HG02885 (cell line): ENCODE measurements around the gene DVL1.
A peak's percentile ranks its signal among the peaks of the same experiment; 100 is the strongest.

Source experiments
- ATAC-seq: cut with Tn5 transposase; IDR thresholded peaks from one replicate; pipeline ENCODE4 v1.9.1; 2021; ENCODE audit warnings: mild to moderate bottlenecking; ENCODE audit not compliant: unreplicated experiment, poor library complexity

Gene DVL1

GRCh38 chr1:1303736-1304135 lies 45.5 kb downstream of the DVL1 start:
- no peak for ATAC-seq

- no peak for ATAC-seq
Measured at GRCh38 chr1:1302951-1303509, 46.2 kb downstream of the DVL1 start.

DNA sequence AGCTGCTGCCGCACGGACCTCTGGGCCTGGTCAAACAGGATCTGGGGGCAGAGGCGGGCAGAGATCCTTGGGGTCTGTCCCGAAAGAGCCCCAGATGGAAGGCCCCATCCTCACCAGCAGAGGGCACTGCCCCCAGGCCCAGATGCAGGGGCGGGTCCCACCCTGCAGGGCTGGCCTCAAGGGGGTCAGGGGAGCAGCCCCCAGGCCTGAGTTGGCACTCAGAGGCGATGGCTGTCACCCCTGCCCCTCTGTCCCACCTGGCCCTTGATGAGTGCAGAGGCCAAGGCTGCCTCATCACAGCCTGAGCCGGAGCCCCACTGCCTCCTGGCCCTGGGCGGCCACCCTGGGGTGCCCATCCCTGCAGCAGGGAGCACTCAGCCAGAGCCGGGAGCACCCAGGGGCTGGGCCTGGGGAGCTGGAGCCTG lies 47.2 kb downstream of the DVL1 start:
- ATAC-seq = no peak

DNA sequence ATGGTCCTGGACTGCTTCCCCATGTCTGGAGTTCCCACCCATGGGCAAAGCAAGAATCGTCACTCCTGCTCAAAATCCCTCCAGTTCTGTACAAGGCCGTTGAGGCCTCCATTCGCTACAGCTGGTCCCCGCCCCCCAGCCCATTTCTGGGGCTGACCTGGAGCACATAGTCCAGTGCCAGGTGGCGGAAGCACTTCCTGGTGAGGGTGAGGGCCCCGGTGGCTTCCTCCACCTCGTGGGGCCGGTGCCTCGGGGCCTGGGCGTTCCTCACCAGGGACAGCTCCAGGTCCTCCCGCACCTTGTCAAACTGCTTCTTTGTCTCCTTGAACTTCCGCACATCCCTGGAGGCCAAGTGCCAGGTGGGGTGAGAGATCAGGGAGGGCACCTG lies 48.9 kb downstream of the DVL1 start:
- ATAC-seq = no peak

GRCh38 chr1:1299686-1300351 lies 49.4 kb downstream of the DVL1 start:
- no peak for ATAC-seq

DNA sequence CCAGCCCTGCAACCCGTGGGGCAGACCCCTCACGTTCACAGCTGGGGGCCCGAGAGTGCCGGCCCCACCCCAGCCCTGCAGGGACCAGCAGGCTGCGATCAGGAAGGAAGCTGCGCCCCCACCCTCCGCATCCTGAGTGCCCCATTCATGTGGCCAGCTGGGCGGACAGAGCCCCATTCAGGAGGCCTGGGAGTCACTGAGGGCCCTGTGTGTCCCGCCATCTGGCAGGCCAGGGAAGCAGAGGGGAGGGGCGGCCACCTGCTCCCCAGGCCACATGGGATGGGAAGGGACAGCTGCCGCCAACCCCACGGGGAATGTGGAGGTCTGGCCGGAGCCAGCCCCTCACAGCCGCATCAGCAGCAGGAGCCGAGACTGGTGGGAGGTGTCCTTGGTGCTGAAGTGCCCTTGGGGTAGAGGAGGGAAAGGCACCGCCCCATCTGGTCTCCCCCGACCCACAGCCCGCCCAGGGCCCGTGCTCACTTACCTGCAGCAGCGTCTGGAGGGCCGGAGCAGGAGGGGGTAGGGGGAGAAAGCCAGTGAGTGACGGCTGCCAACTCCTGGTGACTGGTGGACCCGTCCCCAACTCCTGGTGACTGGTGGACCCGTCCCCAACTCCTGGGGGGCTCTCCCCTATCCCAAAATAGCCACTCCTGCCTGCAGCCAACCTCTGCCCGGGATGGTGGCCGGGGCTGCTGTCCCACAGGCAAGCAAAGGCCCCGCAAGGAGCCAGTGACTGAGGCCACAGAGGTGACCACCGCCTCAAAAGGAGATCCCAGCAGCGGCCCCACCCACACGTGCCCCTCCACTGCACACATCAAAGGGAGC lies 50.1 kb downstream of the DVL1 start:
- no peak for ATAC-seq

DNA sequence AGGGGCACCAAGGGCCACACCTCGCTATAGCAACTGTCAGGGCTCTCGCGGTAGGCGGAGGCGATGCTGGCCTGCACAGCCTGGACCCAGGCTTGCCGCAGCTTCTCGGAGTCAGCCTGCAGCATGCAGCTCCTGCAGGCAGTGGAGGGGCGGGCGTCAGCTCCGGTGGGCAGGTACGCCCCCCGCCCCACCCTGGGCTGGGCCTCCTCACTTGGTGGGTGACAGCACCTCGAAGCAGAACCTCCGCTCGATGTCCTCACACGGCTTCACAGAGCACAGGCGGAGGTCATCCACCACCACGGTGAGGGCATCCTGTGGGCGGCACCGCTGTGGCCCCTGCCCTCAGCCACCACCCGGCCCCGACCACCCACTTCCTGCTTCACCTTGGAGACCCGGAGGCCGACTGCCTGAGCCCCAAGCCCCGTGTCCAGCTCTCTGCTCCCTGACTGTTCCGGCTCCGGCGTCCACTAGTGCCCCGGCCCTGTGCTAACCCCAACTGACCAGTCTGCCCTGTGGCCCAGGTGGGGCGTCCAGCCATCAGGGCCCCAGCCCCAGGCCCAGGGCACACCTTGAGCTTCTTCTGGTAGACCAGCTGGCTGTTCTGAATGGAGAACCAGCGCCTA lies 51.3 kb downstream of the DVL1 start:
- ATAC-seq = no peak

- ATAC-seq = no peak
Measured at GRCh38 chr1:1296070-1297061, 52.9 kb downstream of the DVL1 start.

GRCh38 chr1:1295154-1295923 lies 53.9 kb downstream of the DVL1 start:
- no peak for ATAC-seq

GRCh38 chr1:1294250-1294890 lies 54.8 kb downstream of the DVL1 start:
- no peak for ATAC-seq

DNA sequence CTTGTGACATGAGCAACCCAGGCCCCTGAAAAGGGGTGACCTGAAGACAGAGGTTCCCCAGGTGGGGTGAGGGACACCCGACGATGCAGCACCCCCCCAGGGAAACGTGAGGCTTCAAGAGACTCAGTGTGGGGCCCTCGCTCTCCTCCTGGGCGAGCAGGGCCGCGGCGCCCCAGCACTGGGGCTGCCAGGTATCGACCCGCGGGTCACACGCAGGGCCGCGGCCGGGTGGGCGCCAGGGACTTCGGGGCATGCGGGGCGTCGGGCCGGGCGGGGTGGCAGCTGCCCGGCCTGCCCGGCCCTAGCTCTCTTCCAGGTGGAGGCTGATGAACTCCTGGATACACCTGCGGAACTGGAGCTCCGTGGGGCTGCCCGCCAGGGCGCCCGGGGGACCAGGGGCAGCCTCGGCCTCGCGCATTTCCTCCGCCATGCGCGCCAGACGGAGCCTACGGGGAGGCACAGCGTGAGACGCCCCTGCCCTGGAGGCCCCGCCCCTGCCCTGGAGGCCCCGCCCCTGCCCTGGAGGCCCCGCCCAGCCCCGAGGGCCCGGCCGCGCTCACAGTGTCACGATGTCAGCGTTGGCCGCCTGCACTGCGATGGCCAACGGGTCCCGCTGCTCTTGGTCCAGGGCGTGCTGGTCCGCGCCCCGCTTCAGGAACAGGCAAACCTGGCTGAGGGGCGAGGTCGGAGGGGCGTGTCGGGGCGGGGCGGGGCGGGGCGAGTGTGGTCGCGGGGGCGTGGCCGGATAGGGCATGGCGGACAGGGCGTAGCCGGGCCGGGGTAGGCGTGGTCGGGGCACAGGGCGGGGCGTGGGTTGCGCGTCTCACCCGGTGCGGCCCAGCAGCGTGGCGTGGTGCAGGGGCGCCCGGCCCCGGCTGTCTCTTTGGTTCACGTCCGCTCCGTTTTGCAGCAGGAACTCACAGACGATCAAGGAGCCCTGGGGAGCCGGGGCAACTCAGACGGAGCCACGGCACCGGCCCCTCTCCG lies 55.7 kb downstream of the DVL1 start:
- ATAC-seq = no peak

DNA sequence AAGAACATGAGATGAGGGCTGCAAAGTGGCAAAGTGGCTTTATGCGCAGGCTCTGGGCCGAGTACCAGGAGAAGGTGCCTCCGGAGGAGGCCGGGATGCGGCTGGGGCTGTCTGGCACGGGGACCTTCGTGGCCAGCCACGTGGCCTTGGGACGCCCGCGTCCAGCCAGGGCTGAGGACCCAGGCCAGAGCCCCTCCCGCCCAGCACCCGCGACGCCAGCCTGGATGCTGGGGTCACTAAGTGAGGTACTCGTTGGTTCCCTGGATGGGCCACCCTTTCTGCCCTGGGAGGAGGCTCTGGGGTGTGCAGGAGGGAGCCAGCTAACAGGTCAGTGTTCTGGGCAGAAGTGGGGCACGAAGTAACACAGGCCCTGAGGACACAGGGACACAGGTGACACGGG lies 56.4 kb downstream of the DVL1 start:
- ATAC-seq = no peak

DNA sequence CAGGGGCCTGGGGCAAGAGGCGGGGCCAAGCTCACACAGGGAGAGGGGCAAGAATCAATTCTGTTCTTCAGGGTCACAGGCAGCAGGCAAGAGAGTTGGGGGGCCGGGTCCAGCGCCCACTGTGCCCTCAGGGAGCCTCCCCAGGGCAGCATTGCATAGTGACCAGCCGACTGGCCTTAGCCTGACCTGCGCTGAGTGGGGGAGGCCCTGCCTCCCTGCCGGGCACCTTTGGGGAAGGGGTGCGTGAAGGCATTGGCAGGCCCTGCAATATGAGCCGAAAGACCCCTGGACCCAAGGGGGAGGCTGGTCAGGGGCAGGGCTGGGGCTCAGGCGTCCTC lies 56.8 kb downstream of the DVL1 start:
- no peak for ATAC-seq

- ATAC-seq = peak; percentile 40
Measured at GRCh38 chr1:1291548-1292441, 57.4 kb downstream of the DVL1 start.

DNA sequence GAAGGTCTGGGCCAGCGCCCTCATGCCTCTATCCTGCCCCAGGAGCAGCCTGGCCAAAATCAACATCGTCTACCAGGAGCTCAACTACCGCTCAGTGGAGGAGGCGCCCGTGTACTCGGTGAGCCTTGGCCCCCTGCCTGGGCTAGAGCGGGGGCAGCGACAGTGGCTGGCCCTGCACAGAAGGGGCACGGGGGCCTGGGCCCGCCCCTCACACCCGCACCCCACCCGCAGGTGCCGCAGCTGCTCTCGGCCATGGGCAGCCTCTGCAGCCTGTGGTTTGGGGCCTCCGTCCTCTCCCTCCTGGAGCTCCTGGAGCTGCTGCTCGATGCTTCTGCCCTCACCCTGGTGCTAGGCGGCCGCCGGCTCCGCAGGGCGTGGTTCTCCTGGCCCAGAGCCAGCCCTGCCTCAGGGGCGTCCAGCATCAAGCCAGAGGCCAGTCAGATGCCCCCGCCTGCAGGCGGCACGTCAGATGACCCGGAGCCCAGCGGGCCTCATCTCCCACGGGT lies 58.1 kb downstream of the DVL1 start:
- no peak for ATAC-seq

- ATAC-seq = no peak
Measured at GRCh38 chr1:1290238-1290731, 58.9 kb downstream of the DVL1 start.
